ENCODE data around the gene SULF2. TPM values are rescaled to one million over a fixed set of nuclear protein-coding genes. Genes with fewer than 3 reads are reported as not detected.

The SULF2 gene
- total and polyA plus RNA-seq, 4 donors = 8.1 to 25.4 (median 12.0) TPM

GRCh38 chr20:47733892-47734291 is 51.4 kb downstream of the SULF2 start:
- Histone ChIP-seq H3K9ac (ENCODE audit: low read depth in 1 of 2, low read length in 2 of 2) (no peak overlapping the region), H3K27me3 (ENCODE audit: control insufficient read depth in 4 of 4, insufficient read depth in 4 of 4, low read length in 3 of 4) (no peaks in the 10 kb centered on the region), H3K4me3 (ENCODE audit: low read depth in 1 of 3, low read length in 3 of 3) (no peak overlapping the region), H3K4me1 (ENCODE audit: control insufficient read depth in 4 of 4, insufficient read depth in 4 of 4, low read length in 3 of 4) (no peaks in the 10 kb centered on the region), H3K36me3 (ENCODE audit: control insufficient read depth in 4 of 4, insufficient read depth in 3 of 4, low read depth in 1 of 4, low read length in 3 of 4) (peaks cover 0 to 3% (median 1%) of the 10 kb centered on the region in 4 donors), H3K27ac (ENCODE audit: low read depth in 1 of 2, low read length in 2 of 2) (no peak overlapping the region), H3K9me3 (ENCODE audit: control insufficient read depth in 4 of 4, low read length in 3 of 4) (no peaks in the 10 kb centered on the region)
- no peak for DNase-seq (ENCODE audit: low spot score)
- TF ChIP-seq MAX (IDR thresholded peaks at IDR 0.05) (no peak), FOXA2 (IDR thresholded peaks at IDR 0.05) (no peak), JUND (IDR thresholded peaks at IDR 0.05) (no peak), SP1 (IDR thresholded peaks at IDR 0.05) (no peak), REST (IDR thresholded peaks at IDR 0.05) (no peak), FOXA1 (IDR thresholded peaks at IDR 0.05) (no peak), ZBTB33 (IDR thresholded peaks at IDR 0.05) (no peak), HNF4A (conservative IDR thresholded peaks at IDR 0.05) (no peak), YY1 (IDR thresholded peaks at IDR 0.05) (no peak), CTCF (IDR thresholded peaks at IDR 0.05; ENCODE audit: low read depth, low read length, missing input control) (no peak), ATF3 (IDR thresholded peaks at IDR 0.05) (no peak), NR2F2 (IDR thresholded peaks at IDR 0.05) (no peak), GABPA (IDR thresholded peaks at IDR 0.05 in 1 of 2, conservative IDR thresholded peaks at IDR 0.05 in 1 of 2) (no peak), HNF4G (IDR thresholded peaks at IDR 0.05) (no peak)
- WGBS = 85% methylated on average over 4 of the region's 4 CpGs

- H3K4me1 ChIP-seq (ENCODE audit: control insufficient read depth in 4 of 4, insufficient read depth in 4 of 4, low read length in 3 of 4) = no peaks in the 10 kb centered on the region
- no peak overlapping the region for H3K27ac ChIP-seq (ENCODE audit: low read depth in 1 of 2, low read length in 2 of 2)
- 92% methylated on average over 4 of the region's 4 CpGs for WGBS
- H3K4me3 ChIP-seq (ENCODE audit: low read depth in 1 of 3, low read length in 3 of 3) = no peak overlapping the region
- no peaks in the 10 kb centered on the region for H3K27me3 ChIP-seq (ENCODE audit: control insufficient read depth in 4 of 4, insufficient read depth in 4 of 4, low read length in 3 of 4)
- no peak for TF ChIP-seq HNF4A (conservative IDR thresholded peaks at IDR 0.05)
- no peak for TF ChIP-seq HNF4G (IDR thresholded peaks at IDR 0.05)
- TF ChIP-seq JUND (IDR thresholded peaks at IDR 0.05) = no peak
- TF ChIP-seq RAD21 (IDR thresholded peaks at IDR 0.05) = no peak
- TF ChIP-seq REST (IDR thresholded peaks at IDR 0.05) = no peak
- TF ChIP-seq SP1 (IDR thresholded peaks at IDR 0.05) = no peak
- TF ChIP-seq NR2F2 (IDR thresholded peaks at IDR 0.05) = no peak
- TF ChIP-seq ATF3 (IDR thresholded peaks at IDR 0.05) = no peak
- no peak for TF ChIP-seq TAF1 (conservative IDR thresholded peaks at IDR 0.05)
- TF ChIP-seq GABPA (IDR thresholded peaks at IDR 0.05 in 1 of 2, conservative IDR thresholded peaks at IDR 0.05 in 1 of 2) = no peak
- no peak for TF ChIP-seq MAX (IDR thresholded peaks at IDR 0.05)
- TF ChIP-seq FOXA1 (IDR thresholded peaks at IDR 0.05) = no peak
- DNase-seq (ENCODE audit: low spot score) = no peak
- no peak overlapping the region for H3K9ac ChIP-seq (ENCODE audit: low read depth in 1 of 2, low read length in 2 of 2)
- H3K9me3 ChIP-seq (ENCODE audit: control insufficient read depth in 4 of 4, low read length in 3 of 4) = no peaks in the 10 kb centered on the region
- peaks cover 0 to 3% (median 1%) of the 10 kb centered on the region in 4 donors for H3K36me3 ChIP-seq (ENCODE audit: control insufficient read depth in 4 of 4, insufficient read depth in 3 of 4, low read depth in 1 of 4, low read length in 3 of 4)
Measured at GRCh38 chr20:47730744-47731143, 54.5 kb downstream of the SULF2 start.
